Neuronal stem cell (in vitro differentiated cells): ENCODE results near the gene MYO1B.

ENCODE experiments used
- DNase-seq: peaks from one replicate; pipeline ENCODE4 v3.0.0-alpha.2; 2013; ENCODE audit warnings: low spot score
- H2AFZ ChIP-seq: one replicate; pipeline ENCODE4 v1.6.1; 2013; ENCODE audit warnings: mild to moderate bottlenecking, low read length, inconsistent platforms
- H2AK5ac ChIP-seq: 2 replicates; pipeline ENCODE4 v1.6.1; 2013; ENCODE audit warnings: low read depth, mild to moderate bottlenecking, inconsistent platforms, low read length, moderate library complexity, mixed read lengths
- H2BK120ac ChIP-seq: 2 replicates; pipeline ENCODE4 v1.6.1; 2013; ENCODE audit warnings: low read depth, mild to moderate bottlenecking, inconsistent platforms, low read length, moderate library complexity, mixed read lengths
- H2BK12ac ChIP-seq: one replicate; pipeline ENCODE4 v1.6.1; 2013; ENCODE audit warnings: low read length, inconsistent platforms
- H2BK15ac ChIP-seq: 2 replicates; pipeline ENCODE4 v1.6.1; 2013; ENCODE audit warnings: mild to moderate bottlenecking, low read length, inconsistent platforms, mixed read lengths
- H2BK5ac ChIP-seq: one replicate; pipeline ENCODE4 v1.6.1; 2013; ENCODE audit warnings: inconsistent platforms, mild to moderate bottlenecking, low read length, moderate library complexity
- H3K14ac ChIP-seq: one replicate; pipeline ENCODE4 v1.6.1; 2013; ENCODE audit warnings: low read length, inconsistent platforms
- H3K18ac ChIP-seq: 2 replicates; pipeline ENCODE4 v1.6.1; 2013; ENCODE audit warnings: low read length, inconsistent platforms
- H3K23ac ChIP-seq: 2 replicates; pipeline ENCODE4 v1.6.1; 2013; ENCODE audit warnings: low read depth, mild to moderate bottlenecking, mixed read lengths, low read length, inconsistent platforms; ENCODE audit not compliant: poor library complexity
- H3K27ac ChIP-seq: replicated peaks from 3 replicates; pipeline ENCODE4 v1.5.1; 2013; ENCODE audit warnings: low read length, inconsistent platforms
- H3K27me3 ChIP-seq, 3 experiments: 2 replicates each; pipeline ENCODE4 v1.6.1; 2013; ENCODE audit warnings: low read length in 3 of 3, mild to moderate bottlenecking in 2 of 3, inconsistent platforms in 1 of 3, low read depth in 1 of 3, mixed read lengths in 1 of 3, moderate library complexity in 1 of 3; ENCODE audit not compliant: control insufficient read depth in 3 of 3, insufficient read depth in 3 of 3
- H3K36me3 ChIP-seq, 2 donors: replicated peaks in 1 of 2; 2 replicates each; pipeline ENCODE4 v1.6.1; 2013; ENCODE audit warnings: low read length in 2 of 2; ENCODE audit not compliant: control insufficient read depth in 2 of 2, insufficient read depth in 2 of 2
- H3K4ac ChIP-seq: 2 replicates; pipeline ENCODE4 v1.6.1; 2013; ENCODE audit warnings: inconsistent platforms, mild to moderate bottlenecking, low read length, moderate library complexity
- H3K4me1 ChIP-seq, 2 donors: 1 replicate in 1 of 2; 2 replicates in 1 of 2; pipeline ENCODE4 v1.6.1; 2013; ENCODE audit warnings: low read length in 2 of 2, low read depth in 1 of 2; ENCODE audit not compliant: control insufficient read depth in 2 of 2, insufficient read depth in 1 of 2
- H3K4me2 ChIP-seq: one replicate; pipeline ENCODE4 v1.6.1; 2013; ENCODE audit warnings: mild to moderate bottlenecking, low read length, inconsistent platforms; ENCODE audit not compliant: insufficient read depth, poor library complexity, severe bottlenecking
- H3K4me3 ChIP-seq, 2 donors: 2 replicates each; pipeline ENCODE4 v1.5.1; 2013; ENCODE audit warnings: low read length in 2 of 2, mild to moderate bottlenecking in 2 of 2, inconsistent platforms in 1 of 2, moderate library complexity in 1 of 2
- H3K79me1 ChIP-seq: one replicate; pipeline ENCODE4 v1.6.1; 2013; ENCODE audit warnings: low read depth, mild to moderate bottlenecking, inconsistent platforms, low read length, moderate library complexity
- H3K9ac ChIP-seq: one replicate; pipeline ENCODE4 v1.6.1; 2013; ENCODE audit warnings: mild to moderate bottlenecking, low read depth, low read length, inconsistent platforms; ENCODE audit not compliant: poor library complexity
- H3K9me3 ChIP-seq, 2 donors: replicated peaks in 1 of 2; 2 replicates each; pipeline versions ENCODE3 to v1.6.1; 2013; ENCODE audit warnings: low read length in 2 of 2, mild to moderate bottlenecking in 2 of 2, inconsistent platforms in 1 of 2, low read depth in 1 of 2, mixed read lengths in 1 of 2, moderate library complexity in 1 of 2; ENCODE audit not compliant: control insufficient read depth in 2 of 2, insufficient read depth in 1 of 2
- H4K8ac ChIP-seq: one replicate; pipeline ENCODE4 v1.6.1; 2013; ENCODE audit warnings: low read depth, mild to moderate bottlenecking, inconsistent platforms, low read length, moderate library complexity
- H4K91ac ChIP-seq: one replicate; pipeline ENCODE4 v1.6.1; 2013; ENCODE audit warnings: low read length, low read depth, mild to moderate bottlenecking, inconsistent platforms; ENCODE audit not compliant: poor library complexity
- WGBS, 2 donors: extraction: QIAGEN DNeasy Blood & Tissue Kit; methylation state at CpG; one replicate each; pipeline ENCODE4 v1.1.7; 2013; ENCODE audit warnings: missing lambda C conversion rate in 2 of 2, mixed read lengths in 1 of 2; ENCODE audit not compliant: insufficient read length in 2 of 2, insufficient replicate concordance in 1 of 2; ENCODE audit errors: extremely low coverage in 2 of 2; 5-methylcytosine and 5-hydroxymethylcytosine counted together

MYO1B gene

DNA sequence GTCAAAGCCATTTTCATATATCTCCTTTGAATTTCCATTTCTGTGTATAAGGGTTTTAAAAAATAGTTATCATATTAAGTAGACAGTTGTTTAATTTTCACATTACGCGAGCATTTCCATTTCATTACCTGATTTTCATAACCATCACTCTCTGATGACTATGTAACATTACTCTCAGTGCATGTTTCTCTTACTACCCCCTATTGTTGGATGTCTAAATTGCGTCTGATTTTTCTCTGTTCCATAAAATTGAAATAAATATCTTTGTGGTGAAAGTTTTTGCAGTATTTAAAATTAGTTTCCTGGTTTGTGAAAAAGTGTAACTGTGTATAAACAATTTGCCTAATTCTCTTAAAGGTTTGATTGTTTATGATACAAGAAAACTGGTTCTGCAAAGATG, 123.8 kb downstream of the MYO1B start:
- Histone ChIP-seq H3K9me3 (peaks cover 0 to 2% of the 10 kb centered on the region in 2 donors), H3K14ac (no peak overlapping the region), H3K4me3 (no peak overlapping the region), H2BK120ac (no peak overlapping the region), H4K91ac (no peak overlapping the region), H3K23ac (no peak overlapping the region), H2AFZ (no peak overlapping the region), H3K36me3 (peaks cover 15 to 95% of the 10 kb centered on the region in 2 donors), H2BK5ac (no peak overlapping the region), H3K27me3 (no peaks in the 10 kb centered on the region), H2BK15ac (no peak overlapping the region), H2AK5ac (no peak overlapping the region), H3K4ac (no peak overlapping the region), H3K9ac (no peak overlapping the region), H3K4me1 (no peaks in the 10 kb centered on the region), H2BK12ac (no peak overlapping the region), H3K4me2 (no peak overlapping the region), H3K18ac (no peak overlapping the region), H4K8ac (no peak overlapping the region), H3K79me1 (no peaks in the 10 kb centered on the region), H3K27ac (no peak overlapping the region)
- WGBS, 2 donors: no CpG with 5 or more reads among the region's 3 CpGs
- DNase-seq: no peak

GRCh38 chr2:191374366-191374765, 129.2 kb downstream of the MYO1B start:
- no peak overlapping the region for H3K27ac ChIP-seq
- no CpG with 5 or more reads among the region's 4 CpGs for WGBS, 2 donors
- no peaks in the 10 kb centered on the region for H3K4me1 ChIP-seq

DNA sequence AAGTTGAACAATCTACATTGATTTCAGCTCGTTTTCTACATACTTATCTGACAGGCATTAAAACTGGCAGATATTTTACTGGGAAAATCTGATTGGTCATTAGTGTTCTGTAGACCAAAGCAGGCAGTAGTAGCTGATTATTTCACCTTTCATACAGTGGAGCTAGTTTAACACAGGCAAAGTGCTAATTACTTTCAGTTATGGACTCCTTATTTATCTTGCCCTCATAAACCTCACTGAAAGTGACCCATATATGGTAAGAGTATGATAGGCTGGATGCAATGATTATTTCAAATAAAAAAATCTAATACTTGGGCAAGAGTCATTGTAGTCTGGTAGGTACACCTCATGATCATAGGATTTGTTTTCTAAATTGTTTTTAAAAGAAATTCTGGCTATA, 129.7 kb downstream of the MYO1B start:
- H3K79me1 ChIP-seq: no peaks in the 10 kb centered on the region
- DNase-seq: no peak
- WGBS, 2 donors: no CpG with 5 or more reads among the region's 1 CpG

More at GRCh38 chr2:191374366-191374765, 129.2 kb downstream of the MYO1B start:
- H3K9ac ChIP-seq: no peak overlapping the region
- no peak overlapping the region for H3K4me3 ChIP-seq
- H4K8ac ChIP-seq: no peak overlapping the region
- no peak overlapping the region for H2AK5ac ChIP-seq
- H4K91ac ChIP-seq: no peak overlapping the region
- no peak overlapping the region for H3K4ac ChIP-seq
- H3K18ac ChIP-seq: no peak overlapping the region
- H3K4me2 ChIP-seq: no peak overlapping the region
- H3K79me1 ChIP-seq: no peaks in the 10 kb centered on the region
- no peak overlapping the region for H2BK15ac ChIP-seq
- H2BK12ac ChIP-seq: no peak overlapping the region
- H3K14ac ChIP-seq: no peak overlapping the region
- H3K36me3 ChIP-seq: peaks cover 3 to 59% of the 10 kb centered on the region in 2 donors
- no peak overlapping the region for H3K23ac ChIP-seq
- H2BK120ac ChIP-seq: no peak overlapping the region
- no peak overlapping the region for H2BK5ac ChIP-seq
- DNase-seq: no peak
- no peak overlapping the region for H2AFZ ChIP-seq
- H3K27me3 ChIP-seq: no peaks in the 10 kb centered on the region
- H3K9me3 ChIP-seq: no peaks in the 10 kb centered on the region

GRCh38 chr2:191376981-191377629, 131.9 kb downstream of the MYO1B start:
- Histone ChIP-seq H4K91ac (no peak overlapping the region), H3K4ac (no peak overlapping the region), H3K23ac (no peak overlapping the region), H3K4me2 (no peak overlapping the region), H2BK15ac (no peak overlapping the region), H3K14ac (no peak overlapping the region), H3K18ac (no peak overlapping the region), H3K9ac (no peak overlapping the region), H3K27me3 (no peaks in the 10 kb centered on the region), H3K4me1 (no peaks in the 10 kb centered on the region), H3K9me3 (no peaks in the 10 kb centered on the region), H3K36me3 (peaks cover 2 to 43% of the 10 kb centered on the region in 2 donors), H3K27ac (no peak overlapping the region), H2BK120ac (no peak overlapping the region), H4K8ac (no peak overlapping the region), H2AK5ac (no peak overlapping the region), H2BK5ac (no peak overlapping the region), H2AFZ (no peak overlapping the region), H3K79me1 (no peaks in the 10 kb centered on the region), H3K4me3 (no peak overlapping the region), H2BK12ac (no peak overlapping the region)
- WGBS, 2 donors: 100% methylated on average over 1 of the region's 3 CpGs; no CpG with 5 or more reads in 1 of the 2 donors
- no peak for DNase-seq

More for the DNA sequence above, 129.7 kb downstream of the MYO1B start:
- H3K36me3 ChIP-seq: peaks cover 3 to 54% of the 10 kb centered on the region in 2 donors
- H3K4me3 ChIP-seq: no peak overlapping the region
- H3K14ac ChIP-seq: no peak overlapping the region
- H4K91ac ChIP-seq: no peak overlapping the region
- no peak overlapping the region for H3K4me2 ChIP-seq
- H3K18ac ChIP-seq: no peak overlapping the region
- H2BK12ac ChIP-seq: no peak overlapping the region
- H2BK15ac ChIP-seq: no peak overlapping the region
- no peak overlapping the region for H3K27ac ChIP-seq
- H2BK120ac ChIP-seq: no peak overlapping the region
- no peak overlapping the region for H2AK5ac ChIP-seq
- no peak overlapping the region for H2AFZ ChIP-seq
- no peaks in the 10 kb centered on the region for H3K4me1 ChIP-seq
- H4K8ac ChIP-seq: no peak overlapping the region
- no peak overlapping the region for H3K9ac ChIP-seq
- H3K9me3 ChIP-seq: no peaks in the 10 kb centered on the region
- H3K23ac ChIP-seq: no peak overlapping the region
- no peak overlapping the region for H2BK5ac ChIP-seq
- H3K4ac ChIP-seq: no peak overlapping the region
- H3K27me3 ChIP-seq: no peaks in the 10 kb centered on the region
